ENCODE measurements around the gene GOLGA6B.

GRCh38 chr15:72688697-72689096, 34.2 kb downstream of the GOLGA6B start:
- TF ChIP-seq CTCF (IDR thresholded peaks at IDR 0.05) (no peak), ZNF416 (CRISPR knock-in tag; IDR thresholded peaks at IDR 0.05) (no peak), CREB1 (CRISPR knock-in tag; IDR thresholded peaks at IDR 0.05) (no peak), ZNF532 (CRISPR knock-in tag; IDR thresholded peaks at IDR 0.05; ENCODE audit: borderline replicate concordance) (no peak), ZSCAN18 (CRISPR knock-in tag; IDR thresholded peaks at IDR 0.05) (no peak), ATF6 (CRISPR knock-in tag; IDR thresholded peaks at IDR 0.05) (no peak), MXD4 (CRISPR knock-in tag; IDR thresholded peaks at IDR 0.05; ENCODE audit: borderline replicate concordance) (no peak), ATF3 (CRISPR knock-in tag; conservative IDR thresholded peaks at IDR 0.05) (no peak)
